Endodermal cell (in vitro differentiated cells): ENCODE results near the gene NEDD4L. TPM values are rescaled to one million over a fixed set of nuclear protein-coding genes. Genes with fewer than 3 reads are reported as not detected.

Source experiments
- DNase-seq: peaks from one replicate; pipeline ENCODE4 v3.0.0-alpha.2; 2017
- H3K27ac ChIP-seq: 2 replicates; pipeline ENCODE4 v1.5.1; 2013; ENCODE audit warnings: mild to moderate bottlenecking, low read depth, low read length, moderate library complexity
- H3K27me3 ChIP-seq: 2 replicates; pipeline ENCODE4 v1.6.1; 2013; ENCODE audit warnings: mild to moderate bottlenecking, low read length, moderate library complexity; ENCODE audit not compliant: insufficient read depth, control insufficient read depth, poor library complexity, severe bottlenecking
- H3K36me3 ChIP-seq: 2 replicates; pipeline ENCODE4 v1.7.0; 2013; ENCODE audit warnings: mild to moderate bottlenecking, low read length, moderate library complexity; ENCODE audit not compliant: control insufficient read depth, insufficient read depth
- H3K4me1 ChIP-seq: one replicate; pipeline ENCODE4 v1.7.0; 2013; ENCODE audit warnings: low read length; ENCODE audit not compliant: control insufficient read depth, insufficient read depth
- H3K4me3 ChIP-seq: 2 replicates; pipeline ENCODE4 v1.5.1; 2013; ENCODE audit warnings: mild to moderate bottlenecking, low read length, moderate library complexity
- H3K9ac ChIP-seq: 2 replicates; pipeline ENCODE4 v1.6.1; 2013; ENCODE audit warnings: mild to moderate bottlenecking, low read length, moderate library complexity; ENCODE audit not compliant: poor library complexity, severe bottlenecking; ENCODE audit errors: extremely low read depth
- H3K9me3 ChIP-seq: 2 replicates; pipeline ENCODE4 v1.6.1; 2013; ENCODE audit warnings: mild to moderate bottlenecking, low read length, moderate library complexity; ENCODE audit not compliant: control insufficient read depth
- H3K27ac Mint-ChIP-seq: 2 replicates; pipeline ENCODE4 v1.8.0; 2020; ENCODE audit warnings: mixed read lengths
- H3K27me3 Mint-ChIP-seq: 2 replicates; pipeline ENCODE4 v1.8.0; 2021; ENCODE audit warnings: mild to moderate bottlenecking, mixed read lengths; ENCODE audit not compliant: insufficient read depth
- H3K36me3 Mint-ChIP-seq: 2 replicates; pipeline ENCODE4 v1.8.0; 2020; ENCODE audit warnings: low read depth, mixed read lengths
- H3K4me1 Mint-ChIP-seq: 2 replicates; pipeline ENCODE4 v1.8.0; 2020; ENCODE audit warnings: mixed read lengths
- H3K4me3 Mint-ChIP-seq: 2 replicates; pipeline ENCODE4 v1.8.0; 2020; ENCODE audit warnings: mild to moderate bottlenecking, moderate library complexity, mixed read lengths
- H3K9me3 Mint-ChIP-seq: 2 replicates; pipeline ENCODE4 v1.8.0; 2020; ENCODE audit warnings: mild to moderate bottlenecking, mixed read lengths
- CTCF ChIP-seq: fragments of 200-600 bp; sonication (generic); conservative IDR thresholded peaks from 2 replicates; pipeline ENCODE4 v1.5.0; 2021; ENCODE audit warnings: antibody characterized with exemption, mild to moderate bottlenecking
- WGBS, 2 experiments: methylation state at CpG; one replicate each; pipeline versions ENCODE4 v1.1.5 to v1.1.7; 2013; ENCODE audit warnings: missing lambda C conversion rate in 2 of 2, mixed read lengths in 1 of 2; ENCODE audit not compliant: insufficient coverage in 1 of 2, insufficient read length in 1 of 2; 5-methylcytosine and 5-hydroxymethylcytosine counted together
- total RNA-seq, 2 donors: library from RNA; stranded (reverse); fragmentation: NEBNext Ultra II Directional in 1 of 2; extraction: Animal tissue kit (Norgen Biotek cat#: 25700) in 1 of 2; gene quantifications; 2 replicates in 1 of 2; 3 replicates in 1 of 2; pipeline ENCODE4 v1.2.1, GENCODE V29; 2021

Gene NEDD4L
- total RNA-seq, 2 donors from 2014 or later, result 70.5 to 75.3 TPM

GRCh38 chr18:58010265-58010664 is 33.8 kb upstream of the NEDD4L start:
- no peak for DNase-seq
- TF ChIP-seq CTCF, result no peak
- no peak overlapping the region for H3K4me3 ChIP-seq
- no peak overlapping the region for H3K27ac Mint-ChIP-seq
- H3K36me3 ChIP-seq, result no peaks in the 10 kb centered on the region
- peaks cover 7% of the 10 kb centered on the region for H3K9me3 Mint-ChIP-seq
- no peak overlapping the region for H3K9ac ChIP-seq
- 85 to 88% methylated on average over 2 to 4 of the region's 4 CpGs for WGBS, 2 experiments
- no peak overlapping the region for H3K4me3 Mint-ChIP-seq
- peaks cover 10% of the 10 kb centered on the region for H3K9me3 ChIP-seq
- peaks cover 15% of the 10 kb centered on the region for H3K4me1 Mint-ChIP-seq
- no peak overlapping the region for H3K27ac ChIP-seq
- H3K36me3 Mint-ChIP-seq, result no peaks in the 10 kb centered on the region
- peaks cover 9% of the 10 kb centered on the region for H3K4me1 ChIP-seq
- H3K27me3 Mint-ChIP-seq, result peaks cover 5% of the 10 kb centered on the region
- H3K27me3 ChIP-seq, result no peaks in the 10 kb centered on the region

- no peak overlapping the region for H3K4me3 ChIP-seq
- TF ChIP-seq CTCF, result no peak
- Mint-ChIP-seq H3K27me3 (peaks cover 5% of the 10 kb centered on the region), H3K9me3 (peaks cover 28% of the 10 kb centered on the region), H3K4me1 (peaks cover 15% of the 10 kb centered on the region), H3K36me3 (no peaks in the 10 kb centered on the region), H3K4me3 (no peak overlapping the region), H3K27ac (no peak overlapping the region)
- H3K27ac ChIP-seq, result no peak overlapping the region
- DNase-seq, result no peak
- peaks cover 9% of the 10 kb centered on the region for H3K4me1 ChIP-seq
- H3K9ac ChIP-seq, result no peak overlapping the region
- H3K27me3 ChIP-seq, result no peaks in the 10 kb centered on the region
- H3K9me3 ChIP-seq, result peaks cover 31% of the 10 kb centered on the region
- 94 to 100% methylated on average over 1 of the region's 1 CpG for WGBS, 2 experiments
- no peaks in the 10 kb centered on the region for H3K36me3 ChIP-seq
Observed at GRCh38 chr18:58012356-58012755, 31.7 kb upstream of the NEDD4L start.

- peak overlapping the region; percentile 74 for H3K27ac Mint-ChIP-seq
- H3K4me3 Mint-ChIP-seq, result no peak overlapping the region
- no peaks in the 10 kb centered on the region for H3K27me3 ChIP-seq
- peak overlapping the region; percentile 5 for H3K4me3 ChIP-seq
- no peaks in the 10 kb centered on the region for H3K36me3 ChIP-seq
- H3K9me3 ChIP-seq, result peaks cover 37% of the 10 kb centered on the region
- no peak overlapping the region for H3K27ac ChIP-seq
- no peak for TF ChIP-seq CTCF
- H3K4me1 ChIP-seq, result peaks cover 9% of the 10 kb centered on the region
- no peaks in the 10 kb centered on the region for H3K36me3 Mint-ChIP-seq
- H3K9ac ChIP-seq, result peak overlapping the region; percentile 0
- WGBS, 2 experiments, result 53 to 73% methylated on average over 1 to 6 of the region's 8 CpGs
- no peak for DNase-seq
- peaks cover 30% of the 10 kb centered on the region for H3K9me3 Mint-ChIP-seq
- peaks cover 15% of the 10 kb centered on the region for H3K4me1 Mint-ChIP-seq
- H3K27me3 Mint-ChIP-seq, result peaks cover 4% of the 10 kb centered on the region
Observed at GRCh38 chr18:58013241-58014211, 30.5 kb upstream of the NEDD4L start.
